Right ventricle myocardium superior (tissue), 1 donor: ENCODE results near the gene FAM161A. TPM values are rescaled to one million over a fixed set of nuclear protein-coding genes. Genes with fewer than 3 reads are reported as not detected.

ENCODE experiments used
- ATAC-seq: fragments of 200-7000 bp; cut with Tn5 transposase; one replicate; pipeline ENCODE4 v1.9.1; 2020; ENCODE audit warnings: mild to moderate bottlenecking; ENCODE audit not compliant: poor library complexity
- DNase-seq: peaks from one replicate; pipeline ENCODE4 v3.0.0-alpha.2; 2020
- intact Hi-C: fragments of 100-400 bp; cut with DNase I; formaldehyde crosslinking; loops from one replicate; pipeline ENCODE4 v1.11.2; 2022
- total RNA-seq: library from RNA; stranded (reverse); fragmentation: NEBNext Ultra II Directional; extraction: Animal tissue kit (Norgen Biotek cat#: 25700); gene quantifications from one replicate; pipeline ENCODE4 v1.2.1, GENCODE V29; 2021
- donor health status: DM: no; HTN: yes; CAD: no; lungs with severe emphysema.

The FAM161A gene
- total RNA-seq, 1 donor from 2014 or later: 0.78 TPM

DNA sequence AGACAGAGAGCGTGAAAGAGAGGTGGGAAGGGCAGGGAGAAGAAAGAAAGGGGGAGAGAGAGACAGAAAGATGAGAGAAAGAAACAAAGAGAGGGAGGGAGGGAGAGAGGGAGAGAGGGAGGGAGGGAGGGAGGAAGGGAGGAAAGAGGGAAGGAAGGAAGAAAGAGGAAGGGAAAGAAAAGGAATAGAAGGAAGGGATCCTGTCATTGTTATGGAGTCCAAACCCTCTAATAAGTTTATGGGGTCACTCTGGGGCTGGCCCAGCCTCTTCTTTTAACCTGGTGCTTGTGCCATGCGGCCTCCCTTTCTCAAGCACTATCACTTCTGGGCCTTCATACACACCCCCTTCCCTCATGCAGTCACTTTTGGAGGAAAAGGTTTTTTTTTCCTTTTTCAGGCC is 58.5 kb downstream of the FAM161A start:
- intact Hi-C loops: no loop called here
- DNase-seq (no peak), ATAC-seq (no peak)

DNA sequence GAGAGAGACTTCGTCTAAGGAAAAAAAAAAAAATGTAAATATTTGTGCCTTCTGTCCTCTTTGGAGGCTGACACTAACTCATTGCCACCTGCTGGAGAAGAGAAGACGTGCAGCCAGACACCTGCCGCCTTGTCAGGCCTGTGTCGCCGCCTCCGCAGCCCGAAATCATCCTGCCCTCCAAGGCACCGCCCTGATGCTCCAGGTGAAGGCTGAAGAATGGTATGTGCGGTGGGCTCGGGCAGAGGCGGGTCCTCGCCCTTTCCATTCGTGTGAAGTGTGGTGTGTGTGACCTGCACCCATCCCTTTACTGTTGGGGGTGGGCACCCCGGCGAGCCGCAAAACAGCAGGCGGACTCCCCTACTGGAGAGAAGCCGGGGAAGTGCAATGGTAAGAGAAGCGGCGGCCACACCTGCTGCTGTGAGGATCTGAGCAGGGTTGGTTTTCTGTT is 60.4 kb downstream of the FAM161A start:
- DNase-seq: peak; percentile 61
- intact Hi-C loops: no loop called here

DNA sequence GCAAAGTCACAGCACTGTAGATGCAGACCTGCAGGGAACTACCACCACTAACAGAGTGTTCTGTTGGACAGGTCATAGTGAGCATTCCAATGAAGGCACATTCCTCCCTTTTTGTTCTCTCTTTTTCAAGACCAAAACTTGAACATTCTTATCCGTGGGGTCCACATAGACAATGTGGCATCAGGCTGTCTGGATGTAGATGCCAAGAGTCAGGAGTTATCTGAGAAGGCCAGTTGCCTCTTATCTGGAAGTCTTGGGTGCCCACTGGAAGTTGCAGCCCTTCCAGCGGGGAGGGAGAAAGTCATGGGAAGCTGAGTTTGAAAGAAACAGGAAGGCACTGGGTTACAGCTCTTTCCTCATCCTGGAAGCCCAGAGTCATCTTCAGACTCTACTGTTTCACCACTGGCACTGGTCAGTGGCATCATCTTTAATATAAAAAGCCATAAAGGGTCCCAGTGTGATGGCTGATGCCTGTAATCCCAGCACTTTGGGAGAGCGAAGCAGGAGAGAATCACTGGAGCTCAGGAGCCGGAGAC is 61.4 kb downstream of the FAM161A start:
- ATAC-seq: no peak
- DNase-seq: no peak
- intact Hi-C loops: no loop called here

More for the DNA sequence above, 60.4 kb downstream of the FAM161A start:
- ATAC-seq: peak; percentile 86

DNA sequence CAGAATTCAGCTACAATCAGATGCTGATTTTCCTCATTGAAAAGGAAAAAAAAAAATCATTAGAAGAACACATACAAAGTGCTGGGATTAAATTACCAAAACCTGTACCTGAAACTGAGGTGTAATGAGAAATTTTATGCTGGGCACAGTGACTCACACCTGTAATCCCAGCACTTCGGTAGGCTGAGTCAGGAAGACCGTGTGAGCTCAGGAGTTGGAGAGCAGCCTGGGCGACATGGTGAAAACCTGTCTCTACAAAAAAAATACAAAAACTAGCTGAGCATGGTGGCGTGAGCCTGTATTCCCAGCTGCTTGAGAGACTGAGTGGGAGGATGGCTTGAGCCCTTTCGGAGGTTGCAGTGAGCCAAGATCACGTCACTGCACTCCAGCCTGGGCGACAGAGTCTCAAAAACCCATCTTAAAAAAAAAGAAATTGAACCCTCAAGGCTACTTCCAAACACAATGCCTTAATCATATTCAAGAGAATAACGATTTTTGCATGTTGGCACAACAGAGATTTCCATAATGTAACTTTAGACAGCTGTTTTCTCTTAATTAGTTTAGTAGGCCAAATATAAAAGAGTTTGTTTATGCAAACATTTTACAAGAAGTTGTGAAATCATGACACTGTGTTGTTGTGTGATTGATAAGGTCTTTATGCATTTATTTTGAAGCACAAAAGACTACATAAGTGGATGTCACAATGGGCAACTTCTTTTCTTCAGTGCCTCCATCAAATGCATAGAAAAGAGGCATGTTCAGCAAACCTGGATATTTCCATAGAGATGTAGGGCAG is 63.9 kb downstream of the FAM161A start:
- intact Hi-C loops: no loop called here
- ATAC-seq (no peak), DNase-seq (no peak)

DNA sequence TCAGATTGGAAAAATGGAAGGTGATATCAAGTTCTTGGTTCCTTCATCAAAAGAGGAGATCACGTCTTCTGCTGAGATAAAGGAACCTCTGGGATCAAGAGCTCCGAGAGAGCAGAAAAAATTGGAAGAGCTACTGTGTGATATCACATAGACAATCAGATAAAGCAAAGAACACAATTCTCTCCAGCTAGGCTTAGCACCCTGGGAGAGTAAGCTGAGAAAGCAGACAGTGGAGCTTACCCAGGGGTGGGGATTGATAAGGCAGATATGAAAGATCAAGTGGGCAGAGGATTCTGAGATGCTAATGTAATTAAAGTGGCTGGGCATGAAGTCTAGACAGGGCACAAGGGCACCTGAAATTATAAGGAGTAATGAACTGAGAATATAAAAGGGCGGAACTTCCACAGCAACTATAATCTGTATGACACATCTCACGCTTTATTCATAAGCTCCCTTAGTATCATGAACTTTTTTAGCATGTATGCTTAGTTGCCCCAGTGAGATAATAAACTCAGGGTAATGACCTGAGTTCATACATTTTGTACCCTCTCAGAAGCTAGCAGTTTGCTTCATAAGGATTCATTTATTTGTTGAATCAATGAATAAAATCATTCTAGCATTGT is 65.8 kb downstream of the FAM161A start:
- DNase-seq (no peak), ATAC-seq (no peak)
- intact Hi-C loops: no loop called here

DNA sequence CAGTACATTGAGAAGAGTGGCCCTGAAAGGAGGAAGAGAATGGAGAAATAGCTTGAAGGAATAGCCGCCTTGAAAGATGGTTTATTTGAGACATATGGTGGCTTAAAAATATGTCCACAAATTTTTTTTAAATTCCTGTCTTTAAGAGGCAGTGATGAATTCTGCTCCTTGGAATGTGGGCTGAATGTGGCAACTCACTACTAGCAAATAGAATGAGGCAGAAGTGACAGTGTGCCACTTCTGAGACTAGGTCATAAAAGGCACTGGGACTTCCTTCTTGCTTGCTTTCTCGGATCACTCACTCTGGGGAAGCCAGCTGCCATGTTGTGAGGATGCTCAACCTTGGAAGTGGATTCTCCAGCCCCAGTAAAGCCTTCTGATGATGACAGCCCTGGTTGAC is 67.0 kb downstream of the FAM161A start:
- intact Hi-C loops: no loop called here
- ATAC-seq (no peak), DNase-seq (no peak)

DNA sequence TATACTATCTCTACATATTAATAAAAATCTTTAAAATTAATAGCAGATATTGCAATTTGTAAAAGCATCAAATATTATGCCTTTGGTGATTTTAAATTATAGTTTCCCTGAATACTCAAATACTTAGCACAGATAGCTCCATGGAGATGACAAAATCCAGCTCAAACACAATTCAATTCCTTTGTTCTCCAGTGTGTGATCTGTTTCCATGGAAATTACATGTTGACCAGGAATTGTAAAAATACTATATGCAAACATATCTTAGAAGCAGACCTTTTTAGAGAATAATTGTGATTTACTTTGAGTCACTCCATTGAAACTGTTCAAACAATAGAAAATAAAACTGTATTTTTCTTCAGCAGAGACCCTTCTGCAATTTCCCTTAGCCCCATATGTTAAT is 68.3 kb downstream of the FAM161A start:
- ATAC-seq: no peak
- intact Hi-C loops: no loop called here
- DNase-seq: no peak

DNA sequence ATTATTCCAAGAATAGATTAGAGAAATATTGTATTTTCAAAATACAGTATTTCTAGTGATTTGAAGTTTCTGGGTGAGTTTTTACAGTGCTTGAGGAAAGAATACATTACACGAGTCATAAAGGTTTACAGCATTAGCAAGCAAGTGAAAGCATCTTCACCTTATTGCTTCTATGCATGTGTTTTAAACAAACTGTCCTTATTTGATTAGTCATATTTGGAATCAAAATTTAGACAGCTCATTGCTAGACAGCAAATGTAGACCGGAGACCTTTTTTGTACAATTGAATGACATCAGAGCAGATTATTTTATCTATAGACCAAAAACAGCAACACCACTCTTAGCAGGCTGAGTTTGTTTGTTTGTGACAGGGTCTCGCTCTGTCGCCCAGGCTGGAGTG is 69.2 kb downstream of the FAM161A start:
- ATAC-seq (no peak), DNase-seq (no peak)
- intact Hi-C loops: no loop called here

DNA sequence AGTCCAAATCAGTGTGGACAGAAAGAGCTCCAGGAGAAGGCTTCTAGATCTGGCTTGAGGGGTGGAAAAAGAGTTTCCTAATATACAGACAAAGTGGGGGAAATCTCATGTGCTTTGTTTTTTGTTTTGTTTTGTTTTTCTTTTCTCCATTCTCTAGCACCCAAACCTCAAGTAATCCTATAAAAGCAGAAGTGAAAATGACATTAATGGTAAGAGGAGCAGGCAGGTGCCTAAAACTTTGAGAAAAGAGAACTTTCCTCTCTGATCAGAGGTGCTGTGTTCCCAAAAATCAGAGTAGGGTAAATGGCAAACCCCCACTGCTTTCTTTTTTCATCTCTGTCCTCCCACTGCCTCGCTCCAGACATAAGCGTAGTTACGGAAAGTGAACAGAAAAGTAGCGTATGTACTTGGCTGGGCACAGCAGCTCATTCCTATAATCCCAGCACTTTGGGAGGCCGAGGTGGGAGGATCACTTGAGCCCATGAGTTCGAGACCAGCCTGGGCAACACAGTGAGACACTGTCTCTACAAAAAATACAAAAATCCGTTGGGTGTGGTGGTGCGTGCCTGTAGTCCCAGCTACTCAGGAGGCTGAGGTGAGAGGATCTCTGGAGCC is 77.8 kb downstream of the FAM161A start:
- ATAC-seq (no peak), DNase-seq (no peak)
- intact Hi-C loops: no loop called here

Other genes with a start within 250 kb of the FAM161A start
- gene CCT4, start 34.6 kb upstream of the FAM161A start, total RNA-seq: 96.0 TPM
- 60.8 TPM for gene COMMD1, start 51.6 kb upstream of the FAM161A start, total RNA-seq